ENCODE results near the gene DERL2.
"Not testable (repeated sequence)": the region's sequence is repeated elsewhere in the genome, so short reads cannot be mapped to it uniquely, and the experiment has no call there.

Gene DERL2

GRCh38 chr17:5435781-5436315 is 50.1 kb downstream of the DERL2 start:
- not testable (repeated sequence) for DNase-seq

GRCh38 chr17:5434984-5435383 is 51.0 kb downstream of the DERL2 start:
- DNase-seq = no peak

- DNase-seq = no peak
These were observed 53.9 kb downstream of the DERL2 start for GRCh38 chr17:5431949-5432556.

- not testable (repeated sequence) for DNase-seq
These were observed 54.7 kb downstream of the DERL2 start for GRCh38 chr17:5431234-5431633.

GRCh38 chr17:5430413-5430999 is 55.5 kb downstream of the DERL2 start:
- no peak for DNase-seq

- DNase-seq = no peak
These were observed 56.6 kb downstream of the DERL2 start for GRCh38 chr17:5429191-5429887.

GRCh38 chr17:5425826-5426225 is 60.2 kb downstream of the DERL2 start:
- no peak for DNase-seq

GRCh38 chr17:5424909-5425308 is 61.1 kb downstream of the DERL2 start:
- no peak for DNase-seq

- DNase-seq = no peak
These were observed 63.5 kb downstream of the DERL2 start for GRCh38 chr17:5422505-5422904.
